K562 (cell line): ENCODE measurements around the gene LTBP1. TPM values are rescaled to one million over a fixed set of nuclear protein-coding genes. Genes with fewer than 3 reads are reported as not detected.

Experiments
- ATAC-seq: fragments of 200-7000 bp; cut with Tn5 transposase; 3 replicates; pipeline ENCODE4 v1.9.1; 2020; ENCODE audit warnings: moderate library complexity
- BruUV-seq: library from RNA; stranded (reverse); fragments of 400-500 nt; replicated peaks from 2 replicates; lab custom pipeline; 2021; lab: Mats Ljungman, UMichigan
- CTCF ChIA-PET: fragments of 300-600 bp; formaldehyde crosslinking; extraction: SDS; loops from one replicate; lab custom pipeline; 2021; ENCODE audit warnings: low intra/inter-chr PET ratio; lab: Yijun Ruan, JAX
- POLR2A ChIA-PET: fragments of 300-600, 350-650 bp; sonication (Branson Sonifier 250); formaldehyde crosslinking; extraction: SDS; loops from one replicate; lab custom pipeline; 2021; ENCODE audit warnings: antibody characterized with exemption, inconsistent platforms; lab: Yijun Ruan, JAX
- DNase-seq, 4 experiments: peaks; one replicate each; pipeline versions ENCODE4 v3.0.0 to v3.0.0-alpha.2; 2011 to 2018; ENCODE audit warnings: low spot score in 3 of 4, mixed read lengths in 3 of 4; ENCODE audit errors: extremely low read depth in 1 of 4
- FAIRE-seq: peaks from 2 replicates; lab custom pipeline; 2011; peaks lifted over from hg19 to GRCh38; lab: Jason Lieb, UNC
- H2AFZ ChIP-seq: 2 replicates; pipeline ENCODE4 v1.6.0; 2011; ENCODE audit warnings: low read depth, low read length, control low read depth, inconsistent platforms
- H3K27ac ChIP-seq: fragments of 200-600 bp; 3 replicates; pipeline ENCODE4 v1.8.0; 2011; ENCODE audit warnings: low read depth, mild to moderate bottlenecking, control low read depth, inconsistent platforms, low read length, moderate library complexity, mixed read lengths; ENCODE audit errors: extremely low read depth
- H3K27me3 ChIP-seq, 2 experiments: fragments of 300-600 bp in 1 of 2; 2 replicates in 1 of 2; 3 replicates in 1 of 2; pipeline versions ENCODE4 v1.6.0 to v1.8.0; 2011; ENCODE audit warnings: inconsistent platforms in 2 of 2, low read length in 2 of 2, mild to moderate bottlenecking in 1 of 2, mixed read lengths in 1 of 2, moderate library complexity in 1 of 2; ENCODE audit not compliant: control insufficient read depth in 2 of 2, insufficient read depth in 2 of 2
- H3K36me3 ChIP-seq: fragments of 300-600 bp; 3 replicates; pipeline ENCODE4 v1.8.0; 2011; ENCODE audit warnings: mild to moderate bottlenecking, low read length, inconsistent platforms; ENCODE audit not compliant: control insufficient read depth, insufficient read depth
- H3K4me1 ChIP-seq, 2 experiments: fragments of 200-600 bp in 1 of 2; replicated peaks in 1 of 2; 2 replicates in 1 of 2; 3 replicates in 1 of 2; pipeline versions ENCODE4 v1.5.1 to v1.8.0; 2011; ENCODE audit warnings: inconsistent platforms in 2 of 2, low read length in 2 of 2, mild to moderate bottlenecking in 1 of 2, mixed read lengths in 1 of 2, moderate library complexity in 1 of 2; ENCODE audit not compliant: control insufficient read depth in 2 of 2, insufficient read depth in 2 of 2
- H3K4me2 ChIP-seq: 2 replicates; pipeline ENCODE4 v1.6.1; 2011; ENCODE audit warnings: low read length, control low read depth, inconsistent platforms, mixed read lengths; ENCODE audit not compliant: insufficient read depth
- H3K4me3 ChIP-seq: fragments of 200-600 bp; sonication (generic), shearing (Covaris generic); 2 replicates; pipeline ENCODE4 v1.5.1; 2016; ENCODE audit warnings: control low read depth, inconsistent platforms
- H3K79me2 ChIP-seq: fragments of 200-600 bp; 3 replicates; pipeline ENCODE4 v1.8.0; 2011; ENCODE audit warnings: low read length, inconsistent platforms; ENCODE audit not compliant: control insufficient read depth, insufficient read depth
- H3K9ac ChIP-seq, 2 experiments: 2 replicates each; pipeline versions ENCODE4 v1.6.0 to v1.6.1; 2011; ENCODE audit warnings: low read depth in 2 of 2, low read length in 2 of 2, control low read depth in 1 of 2, inconsistent platforms in 1 of 2, mild to moderate bottlenecking in 1 of 2, mixed read lengths in 1 of 2; ENCODE audit not compliant: insufficient read depth in 1 of 2
- H3K9me1 ChIP-seq: one replicate; pipeline ENCODE4 v1.6.0; 2011; ENCODE audit warnings: inconsistent platforms, mild to moderate bottlenecking, low read length, moderate library complexity; ENCODE audit not compliant: control insufficient read depth, insufficient read depth
- H3K9me3 ChIP-seq: replicated peaks from 2 replicates; pipeline ENCODE4 v1.5.1; 2011; ENCODE audit warnings: low read depth, low read length, inconsistent platforms; ENCODE audit not compliant: control insufficient read depth, insufficient read depth
- H4K20me1 ChIP-seq: replicated peaks from 2 replicates; pipeline ENCODE4 v1.6.1; 2011; ENCODE audit warnings: low read length, inconsistent platforms, mixed read lengths; ENCODE audit not compliant: control insufficient read depth, insufficient read depth
- JUN ChIP-seq, 2 experiments: sonication (generic) in 1 of 2; formaldehyde crosslinking in 1 of 2; IDR thresholded peaks; 2 replicates each; pipeline versions ENCODE4 v1.6.1 to v1.8.0; 2012 to 2022; ENCODE audit warnings: borderline replicate concordance in 2 of 2, mild to moderate bottlenecking in 2 of 2, improper control_type of control experiment in 1 of 2, low read depth in 1 of 2, low read length in 1 of 2, missing genetic modification reagents in 1 of 2
- SIN3B ChIP-seq: fragments of 450-650 bp; IDR thresholded peaks from 2 replicates; pipeline ENCODE4 v1.6.1; 2017; ENCODE audit warnings: low read depth, mild to moderate bottlenecking, moderate library complexity
- SRF ChIP-seq, 2 experiments: fragments of 250-450, 450-650 bp in 1 of 2; sonication (Bioruptor Pico) in 1 of 2; sonication (generic) in 1 of 2; formaldehyde crosslinking; IDR thresholded peaks; 2 replicates each; pipeline versions ENCODE4 v1.5.0 to v1.5.1; 2020 to 2022; ENCODE audit warnings: mild to moderate bottlenecking in 1 of 2, missing genetic modification reagents in 1 of 2
- WGBS: fragments of 100-300 bp; shearing (Covaris generic); methylation state at CpG from one replicate; pipeline ENCODE4 v1.1.6; 2016; ENCODE audit warnings: low coverage, mixed read lengths; ENCODE audit not compliant: insufficient coverage; ENCODE audit errors: missing lambda C conversion rate; 5-methylcytosine and 5-hydroxymethylcytosine counted together
- in situ Hi-C: fragments of 300-500 bp; cut with MboI; formaldehyde crosslinking; loops from 4 replicates; pipeline ENCODE4 v1.15.0; 2018; ENCODE audit warnings: inconsistent platforms, mixed read lengths
- intact Hi-C: fragments of 100-400 bp; cut with micrococcal nuclease; formaldehyde crosslinking; loops from 2 replicates; pipeline ENCODE4 v1.14.2; 2022
- polyA plus RNA-seq, 8 experiments: library from polyadenylated mRNA; depleted of rRNA in 4 of 8; stranded (reverse) in 5 of 8; unstranded in 3 of 8; fragments of >200 nt; fragmentation: Nextera tagmentation in 2 of 8; fragmentation: Illumina TruSeq in 1 of 8; extraction: Ambion mirVana in 2 of 8; extraction: Trizol in 1 of 8; gene quantifications; 2 replicates each; pipeline versions ENCODE4 v1.2.1 to v1.2.3, GENCODE V29; 2011 to 2014; ENCODE audit warnings: inconsistent platforms in 1 of 8, missing spikeins in 1 of 8
- total RNA-seq, 7 experiments: library from RNA; depleted of rRNA in 6 of 7; stranded (reverse); fragments of >200 nt in 6 of 7; fragmentation: Illumina TruSeq in 2 of 7; extraction: Trizol in 2 of 7; gene quantifications; 2 replicates each; pipeline versions ENCODE4 v1.2.1 to v1.2.3, GENCODE V29; 2011 to 2021; ENCODE audit warnings: low replicate concordance in 1 of 7
- TF ChIP-seq, protein P1 (sequence below): fragments of 450-650 bp; IDR thresholded peaks from 2 replicates; pipeline ENCODE4 v1.6.1; 2014; ENCODE audit warnings: low read depth, mild to moderate bottlenecking, moderate library complexity, borderline replicate concordance
- TF ChIP-seq, protein P2 (sequence below), 2 experiments: fragments of 450-650 bp in 1 of 2; sonication (generic) in 1 of 2; formaldehyde crosslinking in 1 of 2; IDR thresholded peaks; 2 replicates each; pipeline versions ENCODE4 v1.7.1 to v1.9.0; 2016 to 2022; ENCODE audit warnings: inconsistent platforms in 1 of 2, mild to moderate bottlenecking in 1 of 2, missing genetic modification reagents in 1 of 2
- TF ChIP-seq, protein P3 (sequence below): fragments of 450-650 bp; IDR thresholded peaks from 2 replicates; pipeline ENCODE4 v1.6.1; 2016

Gene LTBP1
- total and polyA plus RNA-seq, 9 of the 15 experiments (the other 6 are each of a cell fraction or from before 2014, with no cell fraction given), result 3.6 to 16.4 (median 8.5) TPM

GRCh38 chr2:32938934-32939333 lies 7.8 kb upstream of the LTBP1 start (continued):
- TF ChIP-seq, protein P1, sequence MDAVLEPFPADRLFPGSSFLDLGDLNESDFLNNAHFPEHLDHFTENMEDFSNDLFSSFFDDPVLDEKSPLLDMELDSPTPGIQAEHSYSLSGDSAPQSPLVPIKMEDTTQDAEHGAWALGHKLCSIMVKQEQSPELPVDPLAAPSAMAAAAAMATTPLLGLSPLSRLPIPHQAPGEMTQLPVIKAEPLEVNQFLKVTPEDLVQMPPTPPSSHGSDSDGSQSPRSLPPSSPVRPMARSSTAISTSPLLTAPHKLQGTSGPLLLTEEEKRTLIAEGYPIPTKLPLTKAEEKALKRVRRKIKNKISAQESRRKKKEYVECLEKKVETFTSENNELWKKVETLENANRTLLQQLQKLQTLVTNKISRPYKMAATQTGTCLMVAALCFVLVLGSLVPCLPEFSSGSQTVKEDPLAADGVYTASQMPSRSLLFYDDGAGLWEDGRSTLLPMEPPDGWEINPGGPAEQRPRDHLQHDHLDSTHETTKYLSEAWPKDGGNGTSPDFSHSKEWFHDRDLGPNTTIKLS, result no peak

GRCh38 chr2:32940316-32940997 lies 6.3 kb upstream of the LTBP1 start:
- Histone ChIP-seq H2AFZ (no peak overlapping the region), H3K4me3 (no peak overlapping the region), H3K9ac (no peak overlapping the region), H3K36me3 (no peaks in the 10 kb centered on the region), H3K4me2 (no peak overlapping the region), H3K9me1 (no peaks in the 10 kb centered on the region), H4K20me1 (no peaks in the 10 kb centered on the region), H3K9me3 (no peaks in the 10 kb centered on the region), H3K79me2 (no peaks in the 10 kb centered on the region), H3K4me1 (peaks cover 0 to 11% of the 10 kb centered on the region in 2 experiments; a peak in 2 of 5 replicates), H3K27me3 (no peaks in the 10 kb centered on the region), H3K27ac (no peak overlapping the region)
- FAIRE-seq, result peak; percentile 49
- intact Hi-C loops, result no loop called here
- in situ Hi-C loops, result loop anchor here (10.0 to 25.0 kb wide), 2 partner anchors 434 to 647 kb away; partner anchors contain the start of gene FAM98A
- ChIA-PET POLR2A (no interaction called here), CTCF (no interaction called here)
- no TSS peak for BruUV-seq
- WGBS, result 61% methylated on average over 3 of the region's 8 CpGs
- TF ChIP-seq, protein P2, sequence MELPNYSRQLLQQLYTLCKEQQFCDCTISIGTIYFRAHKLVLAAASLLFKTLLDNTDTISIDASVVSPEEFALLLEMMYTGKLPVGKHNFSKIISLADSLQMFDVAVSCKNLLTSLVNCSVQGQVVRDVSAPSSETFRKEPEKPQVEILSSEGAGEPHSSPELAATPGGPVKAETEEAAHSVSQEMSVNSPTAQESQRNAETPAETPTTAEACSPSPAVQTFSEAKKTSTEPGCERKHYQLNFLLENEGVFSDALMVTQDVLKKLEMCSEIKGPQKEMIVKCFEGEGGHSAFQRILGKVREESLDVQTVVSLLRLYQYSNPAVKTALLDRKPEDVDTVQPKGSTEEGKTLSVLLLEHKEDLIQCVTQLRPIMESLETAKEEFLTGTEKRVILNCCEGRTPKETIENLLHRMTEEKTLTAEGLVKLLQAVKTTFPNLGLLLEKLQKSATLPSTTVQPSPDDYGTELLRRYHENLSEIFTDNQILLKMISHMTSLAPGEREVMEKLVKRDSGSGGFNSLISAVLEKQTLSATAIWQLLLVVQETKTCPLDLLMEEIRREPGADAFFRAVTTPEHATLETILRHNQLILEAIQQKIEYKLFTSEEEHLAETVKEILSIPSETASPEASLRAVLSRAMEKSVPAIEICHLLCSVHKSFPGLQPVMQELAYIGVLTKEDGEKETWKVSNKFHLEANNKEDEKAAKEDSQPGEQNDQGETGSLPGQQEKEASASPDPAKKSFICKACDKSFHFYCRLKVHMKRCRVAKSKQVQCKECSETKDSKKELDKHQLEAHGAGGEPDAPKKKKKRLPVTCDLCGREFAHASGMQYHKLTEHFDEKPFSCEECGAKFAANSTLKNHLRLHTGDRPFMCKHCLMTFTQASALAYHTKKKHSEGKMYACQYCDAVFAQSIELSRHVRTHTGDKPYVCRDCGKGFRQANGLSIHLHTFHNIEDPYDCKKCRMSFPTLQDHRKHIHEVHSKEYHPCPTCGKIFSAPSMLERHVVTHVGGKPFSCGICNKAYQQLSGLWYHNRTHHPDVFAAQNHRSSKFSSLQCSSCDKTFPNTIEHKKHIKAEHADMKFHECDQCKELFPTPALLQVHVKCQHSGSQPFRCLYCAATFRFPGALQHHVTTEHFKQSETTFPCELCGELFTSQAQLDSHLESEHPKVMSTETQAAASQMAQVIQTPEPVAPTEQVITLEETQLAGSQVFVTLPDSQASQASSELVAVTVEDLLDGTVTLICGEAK (IDR thresholded peaks at IDR 0.05), result 0 out of 2 replicates have a peak, but pooled peaks have one; percentile 33
- TF ChIP-seq, protein P2 (CRISPR knock-in tag; IDR thresholded peaks at IDR 0.05), result no peak
- TF ChIP-seq SRF (CRISPR knock-in tag; IDR thresholded peaks at IDR 0.05) (no peak), SIN3B (no peak), JUN (IDR thresholded peaks at IDR 0.05; ENCODE audit: borderline replicate concordance, low read depth, low read length) (no peak), JUN (CRISPR knock-in tag; IDR thresholded peaks at IDR 0.05; ENCODE audit: borderline replicate concordance) (no peak)
- TF ChIP-seq, protein P3, sequence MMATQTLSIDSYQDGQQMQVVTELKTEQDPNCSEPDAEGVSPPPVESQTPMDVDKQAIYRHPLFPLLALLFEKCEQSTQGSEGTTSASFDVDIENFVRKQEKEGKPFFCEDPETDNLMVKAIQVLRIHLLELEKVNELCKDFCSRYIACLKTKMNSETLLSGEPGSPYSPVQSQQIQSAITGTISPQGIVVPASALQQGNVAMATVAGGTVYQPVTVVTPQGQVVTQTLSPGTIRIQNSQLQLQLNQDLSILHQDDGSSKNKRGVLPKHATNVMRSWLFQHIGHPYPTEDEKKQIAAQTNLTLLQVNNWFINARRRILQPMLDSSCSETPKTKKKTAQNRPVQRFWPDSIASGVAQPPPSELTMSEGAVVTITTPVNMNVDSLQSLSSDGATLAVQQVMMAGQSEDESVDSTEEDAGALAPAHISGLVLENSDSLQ, result peak; percentile 67; the same call in 1 of the 2 replicates
- TF ChIP-seq, all 486 proteins: peak for 2
- ATAC-seq (no peak), DNase-seq (no peak)
